Stimulated activated CD8-positive, alpha-beta memory T cell treated with anti-CD3 and anti-CD28 coated beads, Interleukin-7, amount 100 ng/mL, for 4 hours (primary cell): ENCODE data around the gene PMF1.
"Not testable (repeated sequence)": the region's sequence is repeated elsewhere in the genome, so short reads cannot be mapped to it uniquely, and the experiment has no call there.

ENCODE experiments used
- DNase-seq, 2 donors: peaks; one replicate each; pipeline ENCODE4 v3.0.0-alpha.2; 2020; ENCODE audit warnings: low read depth in 2 of 2

Gene PMF1

GRCh38 chr1:156212833-156213643 is at the start of gene PMF1:
TSS of gene PMF1 (plus strand) at chr1:156213007. CDS start at chr1:156213016, 9 bp downstream.
- DNase-seq = peak; percentile 92 to 94

- DNase-seq = no peak
Measured at GRCh38 chr1:156163712-156164111, 49.1 kb upstream of the PMF1 start.

GRCh38 chr1:156164125-156164831 is 48.5 kb upstream of the PMF1 start:
- DNase-seq = no peak

- no peak for DNase-seq
Measured at GRCh38 chr1:156165083-156165482, 47.7 kb upstream of the PMF1 start.

GRCh38 chr1:156167536-156167935 is 45.3 kb upstream of the PMF1 start:
- no peak for DNase-seq

GRCh38 chr1:156172696-156173470 is 39.9 kb upstream of the PMF1 start:
- no peak for DNase-seq

GRCh38 chr1:156176610-156177210 is 36.1 kb upstream of the PMF1 start:
- no peak for DNase-seq

- DNase-seq = no peak
Measured at GRCh38 chr1:156177919-156178654, 34.7 kb upstream of the PMF1 start.

GRCh38 chr1:156180471-156180870 is 32.3 kb upstream of the PMF1 start:
- DNase-seq = no peak

GRCh38 chr1:156181391-156181924 is 31.3 kb upstream of the PMF1 start:
- not testable (repeated sequence) for DNase-seq

- DNase-seq = not testable (repeated sequence)
Measured at GRCh38 chr1:156182010-156182779, 30.6 kb upstream of the PMF1 start.

GRCh38 chr1:156186347-156187177 is 26.2 kb upstream of the PMF1 start:
- not testable (repeated sequence) for DNase-seq

GRCh38 chr1:156190265-156190664 is 22.5 kb upstream of the PMF1 start:
- not testable (repeated sequence) for DNase-seq

- DNase-seq = no peak
Measured at GRCh38 chr1:156191292-156191964, 21.4 kb upstream of the PMF1 start.

- DNase-seq = no peak
Measured at GRCh38 chr1:156193208-156193487, 19.7 kb upstream of the PMF1 start.

GRCh38 chr1:156193488-156194299 is 19.1 kb upstream of the PMF1 start, which contains the start of gene SLC25A44:
TSS of gene SLC25A44 (plus strand) at chr1:156194104. CDS start at chr1:156199848, 5,744 bp downstream.
- peak; percentile 94 to 96 for DNase-seq

GRCh38 chr1:156194300-156194652 is 18.5 kb upstream of the PMF1 start:
- DNase-seq = no peak

- DNase-seq = no peak
Measured at GRCh38 chr1:156195853-156196252, 17.0 kb upstream of the PMF1 start.
